H54 (cell line): ENCODE measurements around the gene GNB4.

Experiments
- DNase-seq: peaks from one replicate; pipeline ENCODE4 v3.0.0; 2011; ENCODE audit warnings: low spot score, mixed read lengths; ENCODE audit not compliant: insufficient read length
- FAIRE-seq: peaks from 3 replicates; lab custom pipeline; 2011; peaks lifted over from hg19 to GRCh38; lab: Jason Lieb, UNC
- POLR2A ChIP-seq: IDR thresholded peaks from 2 replicates; pipeline ENCODE4 v1.6.1; 2011; ENCODE audit warnings: low read depth, mild to moderate bottlenecking, low read length

The GNB4 gene

DNA sequence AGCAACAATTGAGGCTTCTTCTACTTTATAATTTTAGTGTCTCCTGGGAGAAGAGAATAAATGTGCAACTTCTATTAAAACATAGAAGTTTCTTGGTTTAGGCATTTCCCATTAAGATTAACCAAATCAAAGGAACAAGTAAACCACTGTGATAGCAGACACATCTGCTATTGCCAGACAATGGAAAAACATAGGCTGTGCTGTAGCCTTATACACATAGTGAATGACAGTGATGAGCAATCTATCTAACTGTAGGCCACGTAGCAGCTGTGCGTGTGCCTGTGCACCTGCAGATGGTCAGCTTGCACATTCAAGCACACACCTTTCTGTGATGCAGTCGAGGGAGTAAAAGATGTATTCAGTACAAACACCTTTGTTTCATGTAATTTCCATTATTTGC lies 32.7 kb downstream of the GNB4 start:
- no peak for DNase-seq
- FAIRE-seq: peak; percentile 66
- no peak for TF ChIP-seq POLR2A

DNA sequence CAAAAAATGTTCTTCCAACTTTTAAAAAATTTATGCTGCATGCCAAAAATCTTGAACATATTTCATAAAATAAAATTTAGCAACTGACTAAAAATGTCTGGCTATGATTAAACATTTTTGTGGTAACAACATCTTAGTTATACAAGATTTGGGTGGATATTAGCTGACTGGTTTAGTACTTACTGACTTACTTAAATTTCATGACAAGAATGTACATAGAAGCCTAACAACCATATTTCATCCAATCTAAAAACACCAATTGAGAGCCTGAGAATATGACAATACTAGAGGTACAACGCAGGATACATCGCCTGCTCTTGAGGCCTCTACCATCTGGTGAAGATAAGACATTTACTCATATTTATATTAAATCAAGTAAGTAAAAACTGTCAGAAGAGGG lies 34.6 kb downstream of the GNB4 start:
- DNase-seq (no peak), FAIRE-seq (no peak)
- TF ChIP-seq POLR2A: no peak

DNA sequence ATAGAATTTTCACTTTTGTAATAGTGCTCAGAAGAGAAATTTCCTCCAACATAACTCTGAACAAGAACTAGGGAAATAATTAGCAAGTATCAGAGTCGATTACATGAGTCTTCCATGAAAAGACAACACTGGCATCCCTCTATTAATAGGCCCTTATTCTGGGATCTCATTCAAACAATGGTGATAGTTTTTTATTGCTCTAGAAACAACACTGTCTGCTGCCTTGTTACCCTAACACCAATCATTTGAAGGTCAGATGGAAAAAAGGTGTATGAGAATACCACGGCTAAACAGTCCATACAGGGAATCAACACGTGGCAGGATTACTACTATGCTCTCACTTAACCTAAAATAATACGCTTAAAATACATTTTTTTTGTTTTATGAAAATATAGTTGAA lies 35.9 kb downstream of the GNB4 start:
- TF ChIP-seq POLR2A: no peak
- DNase-seq (no peak), FAIRE-seq (peak; percentile 55)

DNA sequence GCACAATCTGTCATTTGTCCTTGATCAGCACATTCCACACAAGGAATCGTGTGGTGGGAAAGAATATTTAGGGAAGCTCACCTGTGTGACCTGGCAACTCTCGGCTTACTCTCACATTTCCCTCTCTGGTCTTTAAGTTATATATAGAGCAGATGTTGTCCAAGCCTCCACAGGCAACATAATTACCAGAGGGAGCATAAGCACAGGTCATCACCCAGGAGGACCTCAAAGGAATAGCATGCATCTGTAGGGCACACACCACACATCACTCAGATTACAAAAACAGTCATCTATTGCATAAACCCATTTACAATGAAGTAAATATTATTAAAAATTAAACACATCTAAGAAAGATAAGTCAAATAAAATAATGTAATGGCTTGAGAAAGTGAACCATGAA lies 36.5 kb downstream of the GNB4 start:
- FAIRE-seq (peak; percentile 38), DNase-seq (no peak)
- TF ChIP-seq POLR2A: no peak

DNA sequence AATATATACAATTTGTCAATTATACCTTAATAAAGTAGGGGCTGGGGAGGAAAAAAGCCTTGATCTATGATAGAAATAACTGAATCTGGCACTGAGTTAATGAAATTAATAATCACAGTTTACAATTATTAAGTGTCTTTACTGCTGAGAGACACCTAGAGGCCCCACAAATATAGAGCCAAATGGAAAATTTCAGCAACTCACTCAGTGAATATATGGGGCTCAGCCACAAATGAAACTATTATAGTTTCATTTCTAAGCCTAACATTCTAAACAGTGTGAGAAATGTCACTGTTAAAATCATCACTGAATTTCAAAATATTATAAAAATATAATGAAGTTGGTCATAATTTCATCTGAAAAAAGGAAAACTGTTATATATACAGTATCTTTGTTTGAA lies 40.3 kb downstream of the GNB4 start:
- no peak for DNase-seq
- TF ChIP-seq POLR2A: no peak
- no peak for FAIRE-seq

DNA sequence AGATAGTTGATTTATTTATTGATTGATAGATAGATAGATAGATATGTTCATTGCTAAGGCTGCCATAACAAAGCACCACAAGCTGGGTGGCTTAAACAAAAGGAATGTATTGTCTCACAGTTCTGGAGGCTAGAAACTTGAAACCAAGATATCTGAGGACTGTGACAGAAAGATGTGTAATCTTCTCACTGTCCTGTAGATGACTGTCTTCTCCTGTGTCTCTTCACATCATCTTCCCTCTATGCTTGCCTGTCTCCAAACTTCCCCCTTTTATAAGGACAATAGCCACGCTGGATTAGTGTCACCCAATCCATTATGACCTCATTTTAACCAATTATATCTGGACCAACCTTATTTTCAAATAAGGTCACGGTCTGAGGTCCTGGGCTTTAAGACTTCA lies 40.9 kb downstream of the GNB4 start:
- FAIRE-seq (no peak), DNase-seq (no peak)
- no peak for TF ChIP-seq POLR2A

DNA sequence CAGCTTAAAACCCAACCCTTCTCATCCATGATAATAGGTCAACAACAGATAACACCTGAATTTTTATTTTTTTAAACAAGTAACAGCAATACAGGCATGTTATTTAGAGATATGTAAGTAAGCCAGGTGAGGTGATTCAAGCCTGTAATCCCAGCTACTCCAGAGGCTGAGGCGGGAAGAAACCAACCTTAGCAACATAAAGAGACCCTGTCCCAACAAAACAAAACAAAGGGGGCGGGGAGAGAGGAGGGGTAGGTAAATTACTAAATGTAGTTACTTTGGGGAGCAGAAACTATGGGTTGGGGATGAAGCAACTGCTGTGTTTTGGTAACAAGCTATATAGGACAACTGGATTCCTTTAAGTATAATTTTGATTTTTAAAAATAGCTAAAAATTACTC lies 47.0 kb downstream of the GNB4 start:
- FAIRE-seq (no peak), DNase-seq (no peak)
- no peak for TF ChIP-seq POLR2A

DNA sequence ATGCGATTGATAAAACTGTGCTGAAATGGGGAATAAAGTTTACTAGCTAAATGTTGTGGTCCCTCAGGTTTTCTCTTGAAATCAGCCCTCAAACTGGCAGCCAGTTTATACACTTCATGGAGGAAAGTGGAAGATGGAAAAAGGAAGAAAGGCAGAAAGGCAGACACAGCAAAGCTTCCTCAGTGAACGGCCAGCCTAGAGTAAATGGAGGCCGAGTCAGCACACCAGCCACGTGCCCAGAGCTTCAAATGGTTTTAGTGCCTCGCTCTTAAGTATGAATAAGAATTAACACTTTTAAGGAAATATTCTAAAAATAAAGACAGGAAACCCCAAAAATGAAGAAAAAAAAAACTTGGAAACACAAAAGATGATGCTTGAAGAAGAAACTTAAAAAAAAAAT lies 48.3 kb downstream of the GNB4 start:
- DNase-seq (no peak), FAIRE-seq (no peak)
- no peak for TF ChIP-seq POLR2A

DNA sequence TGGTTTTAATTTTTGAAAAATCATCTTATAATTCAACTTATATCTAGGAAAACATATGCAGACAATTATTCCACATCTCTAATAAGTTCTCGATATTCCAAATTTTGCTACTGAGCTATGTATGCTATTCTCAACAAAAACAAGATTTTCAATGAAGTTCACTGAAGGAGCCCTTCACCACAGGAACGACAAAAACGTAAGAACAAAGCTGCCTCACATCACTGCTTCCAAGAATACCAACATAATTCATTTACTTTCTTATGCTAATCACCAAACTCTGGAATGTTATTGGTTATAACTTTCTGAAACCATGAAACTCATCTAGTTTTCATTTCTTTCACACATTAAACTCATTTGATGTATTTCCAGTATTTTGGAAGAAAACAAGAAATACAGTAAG lies 49.7 kb downstream of the GNB4 start:
- peak; percentile 48 for FAIRE-seq
- TF ChIP-seq POLR2A: no peak
- no peak for DNase-seq

DNA sequence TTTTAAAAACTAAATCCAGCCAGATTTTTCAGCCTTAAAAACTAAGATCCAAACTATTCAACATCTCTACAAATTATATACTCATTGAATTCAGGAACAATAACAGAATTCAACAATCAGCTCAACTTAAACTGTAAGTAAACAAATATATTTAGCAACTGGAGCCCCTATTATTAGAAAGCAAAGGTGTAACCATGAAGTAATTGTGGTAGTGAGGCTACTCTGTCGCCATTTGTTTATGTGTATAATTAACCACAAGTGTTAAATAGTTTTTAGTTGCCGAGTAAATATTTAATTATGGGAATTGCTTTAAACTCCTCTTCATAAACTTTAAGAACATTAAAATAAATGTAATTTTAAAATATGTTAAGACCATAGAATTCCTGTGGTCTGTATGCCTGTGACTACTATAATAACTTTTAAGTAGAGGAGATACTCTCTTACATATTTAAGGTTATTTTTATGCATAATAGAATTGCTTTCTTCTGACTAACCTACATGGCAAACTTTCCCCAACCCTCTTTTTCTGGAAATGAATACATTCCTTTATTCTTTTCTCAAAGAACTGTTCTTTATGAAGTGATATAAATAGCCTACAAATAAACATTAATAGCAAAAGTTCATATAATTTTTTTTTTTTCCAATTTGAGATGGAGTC lies 52.6 kb downstream of the GNB4 start:
- FAIRE-seq (no peak), DNase-seq (no peak)
- TF ChIP-seq POLR2A: no peak

DNA sequence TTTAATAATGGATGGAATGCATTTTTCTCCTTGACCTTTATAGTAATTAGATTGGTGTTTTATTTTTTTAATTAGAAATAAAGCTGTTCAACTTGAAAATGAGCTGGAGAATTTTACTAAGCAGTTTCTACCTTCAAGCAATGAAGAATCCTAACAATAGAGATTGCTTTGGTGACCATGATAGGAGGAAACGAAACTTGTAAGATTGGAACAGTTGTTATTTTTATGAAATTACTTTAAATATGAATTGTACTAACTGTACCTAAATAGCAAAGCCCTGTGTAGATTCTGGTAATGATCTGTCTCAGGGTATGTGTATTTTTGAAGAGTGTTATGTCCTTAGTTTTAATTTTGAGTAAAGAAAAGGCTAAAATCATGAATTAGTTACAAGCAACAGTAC lies 59.4 kb downstream of the GNB4 start:
- DNase-seq (no peak), FAIRE-seq (no peak)
- no peak for TF ChIP-seq POLR2A

DNA sequence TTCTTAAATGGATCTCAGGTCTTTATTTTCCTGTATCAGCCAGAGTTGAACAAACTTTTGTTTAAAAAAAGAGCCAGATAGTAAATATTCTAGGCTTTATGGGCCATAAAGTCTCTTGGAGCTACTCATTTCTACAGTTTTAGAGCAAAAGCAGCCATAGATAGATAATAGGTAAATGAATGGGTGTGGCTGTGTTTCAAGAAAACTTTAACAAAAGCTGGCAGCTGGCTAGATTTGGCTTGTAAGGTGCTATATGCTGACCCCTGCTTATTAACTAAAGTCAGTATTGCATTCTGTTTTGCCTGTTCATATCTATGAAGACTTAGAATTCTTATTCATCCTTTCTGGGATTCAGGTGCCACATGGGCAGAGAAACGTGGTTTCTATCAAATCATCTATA lies 74.8 kb downstream of the GNB4 start:
- FAIRE-seq (peak; percentile 33), DNase-seq (no peak)
- no peak for TF ChIP-seq POLR2A

DNA sequence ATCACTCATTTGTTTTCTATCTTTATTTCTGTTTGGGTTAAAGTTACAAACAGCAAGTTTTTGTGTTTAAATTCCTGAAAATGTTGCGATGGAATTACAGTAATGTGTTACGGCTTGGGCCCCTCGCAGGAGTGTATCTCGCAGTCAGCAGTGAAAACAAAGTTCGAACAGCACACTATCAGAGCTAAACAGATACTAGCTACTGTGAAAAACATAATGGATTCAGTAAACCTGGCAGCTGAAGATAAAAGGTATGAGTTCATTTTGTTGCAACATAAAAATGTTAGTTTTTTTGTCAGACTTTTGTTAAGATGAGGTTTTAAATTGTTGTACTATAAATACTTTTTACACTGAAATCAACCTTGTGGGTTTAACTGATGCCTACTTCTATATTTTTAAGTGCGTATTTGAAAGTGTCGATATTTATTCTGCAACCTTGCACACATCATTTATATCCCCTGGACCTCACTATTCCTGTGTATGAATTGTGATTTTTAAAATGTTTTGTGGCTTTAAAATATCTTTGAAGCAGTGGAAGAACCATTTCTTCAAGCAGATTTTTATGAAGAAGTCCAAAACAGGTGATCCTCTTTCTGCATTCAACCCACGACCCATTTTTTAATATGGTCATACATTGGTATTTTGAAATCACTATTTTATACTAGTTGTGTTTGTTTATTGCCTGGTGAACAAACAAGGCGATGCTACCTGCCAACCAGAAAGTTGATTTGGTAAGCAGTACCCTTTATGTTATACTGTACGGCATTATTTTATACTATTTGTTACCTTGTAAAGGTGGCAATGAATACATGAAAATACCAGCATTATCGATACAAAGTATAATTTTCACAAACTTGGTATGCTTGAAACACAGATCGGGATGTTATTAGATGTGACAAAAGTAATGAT lies 75.9 kb downstream of the GNB4 start:
- FAIRE-seq (peak; percentile 61), DNase-seq (no peak)
- TF ChIP-seq POLR2A: no peak

DNA sequence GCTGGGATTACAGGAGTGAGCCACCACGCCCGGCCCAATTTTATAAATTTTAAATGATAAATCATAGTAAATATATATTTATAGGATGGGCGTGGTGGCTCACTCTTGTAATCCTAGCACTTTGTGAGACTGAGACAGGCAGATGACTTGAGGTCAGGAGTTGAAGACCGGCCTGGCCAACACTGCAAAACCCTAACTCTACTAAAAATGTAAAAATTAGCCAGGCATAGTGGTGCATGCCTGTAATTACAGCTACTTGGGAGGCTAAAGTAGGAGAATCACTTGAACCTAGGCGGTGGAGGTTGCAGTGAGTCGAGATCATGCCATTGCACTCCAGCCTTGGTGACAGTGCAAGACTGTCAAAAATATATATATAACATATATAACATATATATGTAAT lies 77.3 kb downstream of the GNB4 start:
- FAIRE-seq: no peak
- TF ChIP-seq POLR2A: no peak
- DNase-seq: no peak

DNA sequence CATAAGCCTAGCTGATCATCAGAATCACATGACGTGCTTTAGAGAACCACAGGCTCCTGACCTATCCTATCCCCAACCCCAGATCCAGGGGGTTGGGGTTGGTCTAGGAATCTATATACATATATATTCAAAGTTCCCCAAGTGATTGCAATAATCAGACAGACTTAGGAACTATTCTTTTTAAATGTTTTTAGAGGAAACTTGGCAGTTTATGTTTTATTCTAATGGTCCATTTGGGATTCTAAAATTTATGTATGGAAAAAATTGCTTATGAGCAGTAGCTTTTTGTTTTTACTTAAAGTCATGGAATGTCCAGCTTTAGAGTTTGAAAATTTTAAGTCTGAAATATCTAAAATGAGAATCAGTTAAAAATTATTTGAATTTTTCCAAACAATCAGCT lies 81.6 kb downstream of the GNB4 start:
- no peak for DNase-seq
- TF ChIP-seq POLR2A: no peak
- no peak for FAIRE-seq
